NCI-H1694 treated with DMSO at 0.1 percent for 48 hours (cell line): ENCODE results near the gene SPRYD7.
"Not testable (repeated sequence)": the region's sequence is repeated elsewhere in the genome, so short reads cannot be mapped to it uniquely, and the experiment has no call there.

Experiments used
- DNase-seq: peaks from one replicate; lab custom pipeline; 2025; lab: John Stamatoyannopoulos, UW

SPRYD7 gene

GRCh38 chr13:49932868-49933267 is 3.3 kb downstream of the SPRYD7 start:
- DNase-seq = no peak

GRCh38 chr13:49932066-49932465 is 4.1 kb downstream of the SPRYD7 start:
- no peak for DNase-seq

- DNase-seq = no peak
Observed at GRCh38 chr13:49927755-49928154, 8.4 kb downstream of the SPRYD7 start.

- DNase-seq = no peak
Observed at GRCh38 chr13:49925881-49926418, 10.2 kb downstream of the SPRYD7 start.

- DNase-seq = no peak
Observed at GRCh38 chr13:49922301-49922700, 13.8 kb downstream of the SPRYD7 start.

- not testable (repeated sequence) for DNase-seq
Observed at GRCh38 chr13:49920969-49921368, 15.2 kb downstream of the SPRYD7 start.

- not testable (repeated sequence) for DNase-seq
Observed at GRCh38 chr13:49918106-49918505, 18.0 kb downstream of the SPRYD7 start.

- DNase-seq = no peak
Observed at GRCh38 chr13:49914947-49915346, 21.2 kb downstream of the SPRYD7 start.

GRCh38 chr13:49908637-49909036 is 27.5 kb downstream of the SPRYD7 start:
- no peak for DNase-seq

- no peak for DNase-seq
Observed at GRCh38 chr13:49904729-49905456, 31.2 kb downstream of the SPRYD7 start.

GRCh38 chr13:49898792-49899191 is 37.3 kb downstream of the SPRYD7 start:
- DNase-seq = no peak

GRCh38 chr13:49897713-49898112 is 38.4 kb downstream of the SPRYD7 start:
- DNase-seq = no peak

GRCh38 chr13:49895826-49896225 is 40.3 kb downstream of the SPRYD7 start:
- DNase-seq = no peak

GRCh38 chr13:49893591-49893990 is 42.5 kb downstream of the SPRYD7 start:
- DNase-seq = no peak

- DNase-seq = no peak
Observed at GRCh38 chr13:49890376-49890775, 45.8 kb downstream of the SPRYD7 start.

- DNase-seq = no peak
Observed at GRCh38 chr13:49878682-49879081, 57.5 kb downstream of the SPRYD7 start.

GRCh38 chr13:49877629-49878218 is 58.4 kb downstream of the SPRYD7 start:
- no peak for DNase-seq

GRCh38 chr13:49874430-49874829 is 61.7 kb downstream of the SPRYD7 start:
- no peak for DNase-seq

- no peak for DNase-seq
Observed at GRCh38 chr13:49869519-49869918, 66.6 kb downstream of the SPRYD7 start.

- no peak for DNase-seq
Observed at GRCh38 chr13:49867834-49868233, 68.3 kb downstream of the SPRYD7 start.

GRCh38 chr13:49865218-49865617 is 70.9 kb downstream of the SPRYD7 start:
- no peak for DNase-seq

- no peak for DNase-seq
Observed at GRCh38 chr13:49864509-49864908, 71.6 kb downstream of the SPRYD7 start.
